Natural killer cell (primary cell): ENCODE measurements around the gene FOXK1. TPM values are rescaled to one million over a fixed set of nuclear protein-coding genes. Genes with fewer than 3 reads are reported as not detected.

Source experiments
- ATAC-seq, 3 donors: fragments of 150-1000 bp in 2 of 3; fragments of 200-7000 bp in 1 of 3; cut with Tn5 transposase; 1 replicate in 1 of 3; 2 replicates in 2 of 3; pipeline ENCODE4 v1.10.0; 2021; ENCODE audit warnings: mild to moderate bottlenecking in 2 of 3, moderate library complexity in 2 of 3
- DNase-seq, 2 donors: peaks; one replicate each; pipeline versions ENCODE4 v3.0.0 to v3.0.0-alpha.2; 2013 to 2021; ENCODE audit warnings: mixed read lengths in 1 of 2
- H3K27ac ChIP-seq: one replicate; pipeline ENCODE4 v1.5.1; 2013; ENCODE audit warnings: mild to moderate bottlenecking, low read length
- H3K27me3 ChIP-seq: one replicate; pipeline ENCODE4 v1.6.1; 2013; ENCODE audit warnings: low read length; ENCODE audit not compliant: control insufficient read depth, insufficient read depth
- H3K36me3 ChIP-seq: one replicate; pipeline ENCODE4 v1.6.1; 2013; ENCODE audit warnings: low read length; ENCODE audit not compliant: control insufficient read depth, insufficient read depth
- H3K4me1 ChIP-seq: one replicate; pipeline ENCODE4 v1.6.1; 2013; ENCODE audit warnings: low read length; ENCODE audit not compliant: control insufficient read depth, insufficient read depth
- H3K4me3 ChIP-seq: one replicate; pipeline ENCODE4 v1.5.1; 2013; ENCODE audit warnings: low read length
- H3K9me3 ChIP-seq: one replicate; pipeline ENCODE4 v1.6.1; 2013; ENCODE audit warnings: low read length; ENCODE audit not compliant: control insufficient read depth, insufficient read depth
- H3K27ac Mint-ChIP-seq, 2 donors: one replicate each; pipeline ENCODE4 v1.8.0; 2022; ENCODE audit warnings: mild to moderate bottlenecking in 2 of 2, mixed read lengths in 2 of 2, moderate library complexity in 1 of 2
- H3K27me3 Mint-ChIP-seq, 2 donors: one replicate each; pipeline ENCODE4 v1.8.0; 2022; ENCODE audit warnings: low read depth in 2 of 2, mixed read lengths in 2 of 2
- H3K36me3 Mint-ChIP-seq: one replicate; pipeline ENCODE4 v1.8.0; 2022; ENCODE audit warnings: mixed read lengths
- H3K4me1 Mint-ChIP-seq, 2 donors: one replicate each; pipeline ENCODE4 v1.8.0; 2022; ENCODE audit warnings: mixed read lengths in 2 of 2
- H3K4me3 Mint-ChIP-seq: one replicate; pipeline ENCODE4 v1.8.0; 2022; ENCODE audit warnings: mild to moderate bottlenecking, moderate library complexity, mixed read lengths
- H3K9me3 Mint-ChIP-seq, 2 donors: one replicate each; pipeline ENCODE4 v1.8.0; 2022; ENCODE audit warnings: mixed read lengths in 2 of 2
- CTCF ChIP-seq: fragments of 200-600 bp; IDR thresholded peaks from one replicate; pipeline ENCODE4 v1.8.0; 2022; ENCODE audit warnings: antibody characterized with exemption
- WGBS: methylation state at CpG from one replicate; pipeline ENCODE4 v1.1.7; 2013; ENCODE audit warnings: missing lambda C conversion rate; ENCODE audit not compliant: insufficient coverage; 5-methylcytosine and 5-hydroxymethylcytosine counted together
- intact Hi-C: fragments of 100-400 bp; cut with micrococcal nuclease; formaldehyde crosslinking; loops from one replicate; pipeline ENCODE4 v1.14.2; 2022
- total RNA-seq, 4 donors: library from RNA; stranded (reverse); fragments of 120-200 nt in 1 of 4; gene quantifications; one replicate each; pipeline versions ENCODE4 v1.2.3 to v1.2.4, GENCODE V29; 2013 to 2022

Gene FOXK1
- total RNA-seq, 3 donors from 2014 or later (not counting 1 experiment from before 2014, with no cell fraction given), result 51.6 to 59.7 (median 55.3) TPM

GRCh38 chr7:4808565-4808964 is 126.5 kb downstream of the FOXK1 start:
- Mint-ChIP-seq H3K27ac (no peak overlapping the region), H3K27me3 (peaks cover 7 to 18% of the 10 kb centered on the region in 2 donors), H3K4me1 (peaks cover 0 to 8% of the 10 kb centered on the region in 2 donors), H3K4me3 (peak overlapping the region; percentile 60), H3K9me3 (peaks cover 0 to 2% of the 10 kb centered on the region in 2 donors), H3K36me3 (no peaks in the 10 kb centered on the region)
- WGBS, result 74% methylated on average over 36 of the region's 37 CpGs
- ATAC-seq (no peak), DNase-seq (no peak)
- TF ChIP-seq CTCF, result no peak
- Histone ChIP-seq H3K9me3 (no peaks in the 10 kb centered on the region), H3K36me3 (no peaks in the 10 kb centered on the region), H3K27me3 (no peaks in the 10 kb centered on the region), H3K4me3 (no peak overlapping the region), H3K27ac (no peak overlapping the region), H3K4me1 (peaks cover 14% of the 10 kb centered on the region)
- intact Hi-C loops, result no loop called here

- Mint-ChIP-seq H3K9me3 (peaks cover 0 to 2% of the 10 kb centered on the region in 2 donors), H3K4me1 (peaks cover 2 to 8% of the 10 kb centered on the region in 2 donors), H3K36me3 (no peaks in the 10 kb centered on the region), H3K4me3 (peak overlapping the region; percentile 87), H3K27me3 (peaks cover 13 to 20% of the 10 kb centered on the region in 2 donors), H3K27ac (peak overlapping the region in 1 of 2 donors; percentile 36)
- Histone ChIP-seq H3K4me1 (peaks cover 14% of the 10 kb centered on the region), H3K27me3 (no peaks in the 10 kb centered on the region), H3K36me3 (no peaks in the 10 kb centered on the region), H3K4me3 (peak overlapping the region; percentile 24), H3K9me3 (no peaks in the 10 kb centered on the region), H3K27ac (no peak overlapping the region)
- WGBS, result 3% methylated on average over 38 of the region's 38 CpGs
- peak in 1 of 2 donors; percentile 67 for DNase-seq
- TF ChIP-seq CTCF, result no peak
- intact Hi-C loops, result no loop called here
- peak; percentile 62 to 81 (median 68) for ATAC-seq
Observed at GRCh38 chr7:4809091-4809591, 127.0 kb downstream of the FOXK1 start.

- Mint-ChIP-seq H3K9me3 (peaks cover 0 to 2% of the 10 kb centered on the region in 2 donors), H3K4me3 (peak overlapping the region; percentile 87), H3K27me3 (peaks cover 18 to 20% of the 10 kb centered on the region in 2 donors), H3K27ac (peak overlapping the region in 1 of 2 donors; percentile 36), H3K4me1 (peaks cover 7 to 8% of the 10 kb centered on the region in 2 donors), H3K36me3 (no peaks in the 10 kb centered on the region)
- H3K9me3 ChIP-seq, result no peaks in the 10 kb centered on the region
- peak overlapping the region; percentile 24 for H3K4me3 ChIP-seq
- DNase-seq (no peak), ATAC-seq (no peak)
- H3K4me1 ChIP-seq, result peaks cover 20% of the 10 kb centered on the region
- H3K27me3 ChIP-seq, result no peaks in the 10 kb centered on the region
- 54% methylated on average over 14 of the region's 14 CpGs for WGBS
- TF ChIP-seq CTCF, result no peak
- intact Hi-C loops, result no loop called here
- H3K27ac ChIP-seq, result no peak overlapping the region
- H3K36me3 ChIP-seq, result no peaks in the 10 kb centered on the region
Observed at GRCh38 chr7:4809666-4810065, 127.6 kb downstream of the FOXK1 start.

GRCh38 chr7:4814433-4814832 is 132.3 kb downstream of the FOXK1 start:
- WGBS, result 9% methylated on average over 14 of the region's 14 CpGs
- Mint-ChIP-seq H3K27ac (no peak overlapping the region), H3K4me1 (peaks cover 4 to 9% of the 10 kb centered on the region in 2 donors), H3K9me3 (peaks cover 0 to 2% of the 10 kb centered on the region in 2 donors), H3K27me3 (peaks cover 14 to 21% of the 10 kb centered on the region in 2 donors), H3K36me3 (no peaks in the 10 kb centered on the region), H3K4me3 (peak overlapping the region; percentile 52)
- ATAC-seq (peak in 1 of 3 donors; percentile 70), DNase-seq (no peak)
- H3K4me1 ChIP-seq, result peaks cover 15% of the 10 kb centered on the region
- H3K27me3 ChIP-seq, result no peaks in the 10 kb centered on the region
- no peak overlapping the region for H3K27ac ChIP-seq
- H3K36me3 ChIP-seq, result no peaks in the 10 kb centered on the region
- intact Hi-C loops, result no loop called here
- H3K9me3 ChIP-seq, result no peaks in the 10 kb centered on the region
- no peak overlapping the region for H3K4me3 ChIP-seq
- no peak for TF ChIP-seq CTCF
